ENCODE results near the gene RNF145.
A peak's percentile ranks its signal among the peaks of the same experiment; 100 is the strongest.
"Not testable (repeated sequence)": the region's sequence is repeated elsewhere in the genome, so short reads cannot be mapped to it uniquely, and the experiment has no call there.

Gene RNF145

GRCh38 chr5:159187719-159188118, 21.6 kb downstream of the RNF145 start:
- DNase-seq, result no peak

DNA sequence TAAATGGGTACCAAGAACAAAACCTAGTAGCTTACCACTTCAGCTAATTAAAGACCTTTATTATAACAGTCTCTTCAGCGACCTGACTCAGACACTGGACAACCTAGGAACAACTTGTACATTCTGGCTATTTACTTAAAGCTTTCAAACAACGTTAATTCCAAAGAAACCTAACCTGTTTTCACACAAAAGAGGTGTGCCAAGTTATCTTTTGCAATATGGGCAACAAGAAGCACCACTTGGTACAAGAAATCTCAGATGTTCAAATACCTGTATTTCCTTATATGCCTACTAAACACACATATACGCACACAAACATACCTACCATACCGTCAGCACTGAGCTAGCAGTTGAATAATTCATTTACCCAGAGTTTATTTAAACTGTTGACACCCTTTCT, 23.0 kb downstream of the RNF145 start:
- DNase-seq, result no peak

- no peak for DNase-seq
These were observed 23.6 kb downstream of the RNF145 start for GRCh38 chr5:159185773-159186172.

DNA sequence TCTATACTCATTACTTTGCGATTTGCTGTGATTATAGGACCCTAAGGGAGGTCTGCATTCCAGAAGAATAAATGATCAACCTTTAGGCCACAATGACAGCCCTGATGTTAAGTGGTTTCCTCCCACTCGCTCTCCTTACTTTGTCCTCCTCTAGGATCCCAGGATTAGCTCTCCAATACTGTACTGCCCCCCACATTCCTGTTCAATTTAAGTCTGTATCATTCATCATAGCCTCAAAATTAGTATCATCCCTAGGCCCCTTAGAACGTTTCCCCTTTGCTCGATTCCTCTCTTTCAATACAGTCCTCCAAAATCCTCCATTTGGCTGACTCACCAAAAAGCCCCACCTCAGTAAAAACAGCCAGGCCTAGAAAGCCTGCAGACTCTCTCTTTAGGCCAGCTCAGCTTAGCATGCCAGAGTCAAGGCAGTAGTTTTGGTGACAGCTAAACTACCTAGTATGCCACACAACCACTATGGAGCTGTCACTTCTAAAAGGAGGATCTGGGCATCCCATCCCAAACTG, 24.4 kb downstream of the RNF145 start:
- no peak for DNase-seq

DNA sequence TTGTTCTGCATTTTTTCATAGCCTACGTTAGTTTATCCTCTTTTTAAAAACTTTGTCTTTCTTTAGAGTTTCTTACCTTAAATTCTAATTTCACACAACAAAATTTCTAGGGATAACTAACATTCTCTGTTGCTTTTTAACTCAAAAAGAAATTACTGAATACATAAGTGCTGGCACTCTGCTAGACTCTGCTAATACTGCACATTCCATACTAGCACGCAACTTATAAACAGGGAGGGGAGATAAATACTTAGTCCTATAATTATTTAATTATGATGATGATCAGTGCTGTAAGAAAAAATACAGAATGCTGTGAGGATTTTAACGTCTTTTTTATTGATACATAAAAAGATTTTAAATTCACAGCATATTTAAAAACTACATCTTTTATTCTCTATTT, 25.1 kb downstream of the RNF145 start:
- no peak for DNase-seq

DNA sequence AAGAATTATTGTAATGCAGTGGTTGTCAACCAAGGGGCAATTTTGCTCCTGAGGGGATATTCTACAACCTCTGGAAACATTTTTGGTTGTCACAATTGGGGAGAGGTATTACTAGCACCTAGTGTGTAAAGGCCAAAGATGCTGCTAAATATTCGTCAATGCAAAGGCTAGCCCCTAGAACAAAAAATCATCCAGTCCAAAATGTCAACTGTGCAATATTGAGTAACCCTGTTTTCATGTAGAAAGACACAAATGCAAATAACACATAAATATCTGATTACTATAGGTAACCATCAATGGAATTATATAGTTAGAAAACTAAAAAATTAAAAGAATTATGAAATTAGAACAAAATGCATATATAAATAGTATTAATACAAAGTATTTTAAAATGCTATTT, 26.1 kb downstream of the RNF145 start:
- DNase-seq, result no peak

DNA sequence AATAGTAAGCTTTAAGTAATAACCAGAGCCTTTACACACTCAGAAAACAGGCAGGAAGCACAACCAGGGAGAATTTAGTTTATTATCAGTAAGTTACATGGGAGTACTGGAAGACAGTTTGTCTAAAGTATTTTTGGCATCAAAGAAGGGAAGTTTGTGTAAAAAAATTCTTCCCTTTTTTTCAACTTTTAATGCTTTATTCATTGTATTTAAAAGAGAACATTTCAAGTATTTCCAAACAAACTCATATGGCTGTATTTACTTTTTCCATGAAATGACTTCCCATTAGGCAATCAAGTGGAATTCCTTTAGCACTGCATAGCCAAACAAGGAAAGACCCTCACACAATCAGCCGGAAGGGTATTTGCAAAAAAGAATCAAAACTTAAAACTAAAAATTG, 26.7 kb downstream of the RNF145 start:
- DNase-seq, result no peak

- no peak for DNase-seq
These were observed 27.7 kb downstream of the RNF145 start for GRCh38 chr5:159181651-159182050.

- DNase-seq, result no peak
These were observed 28.2 kb downstream of the RNF145 start for GRCh38 chr5:159181152-159181551.

GRCh38 chr5:159179529-159180305, 29.6 kb downstream of the RNF145 start:
- no peak for DNase-seq

DNA sequence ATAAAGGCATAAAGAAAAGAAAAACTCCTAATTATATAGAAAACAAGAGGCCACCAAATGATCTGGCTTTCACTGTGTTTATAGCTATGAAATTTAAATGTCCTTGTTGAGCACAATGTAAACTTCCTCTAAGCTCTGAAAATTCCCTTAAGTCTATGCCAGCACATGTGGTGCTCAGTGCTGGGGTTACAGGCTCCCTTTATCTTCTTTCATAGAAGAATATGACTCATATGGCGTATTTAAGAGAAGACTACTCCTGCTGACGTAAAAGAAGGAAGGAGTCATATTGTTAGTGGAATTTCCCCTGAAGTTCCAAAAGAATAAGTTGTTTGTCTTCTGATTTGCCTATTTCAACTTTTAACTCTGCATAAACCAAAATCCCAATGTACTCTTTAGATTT, 30.4 kb downstream of the RNF145 start:
- no peak for DNase-seq

- no peak for DNase-seq
These were observed 33.8 kb downstream of the RNF145 start for GRCh38 chr5:159175547-159175946.

- no peak for DNase-seq
These were observed 34.7 kb downstream of the RNF145 start for GRCh38 chr5:159174511-159175168.

DNA sequence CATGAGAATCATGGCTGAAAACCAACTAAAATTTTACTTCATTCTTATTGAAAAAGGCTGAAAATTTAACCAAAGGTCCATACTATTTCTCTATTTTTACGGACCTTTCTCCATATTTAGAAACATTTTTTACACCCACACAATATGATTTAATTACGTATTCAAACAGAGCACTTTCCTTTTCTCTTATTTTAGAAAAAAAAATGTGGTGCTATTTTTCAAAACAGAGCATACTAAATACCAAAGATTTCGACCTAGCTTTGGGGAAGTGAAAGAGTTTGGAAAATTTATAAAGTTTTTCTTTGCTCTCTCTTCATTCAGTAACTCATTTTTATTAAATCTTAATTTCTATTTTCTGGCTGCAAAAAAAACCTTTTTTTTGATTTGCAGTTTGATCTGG, 38.1 kb downstream of the RNF145 start:
- no peak for DNase-seq

DNA sequence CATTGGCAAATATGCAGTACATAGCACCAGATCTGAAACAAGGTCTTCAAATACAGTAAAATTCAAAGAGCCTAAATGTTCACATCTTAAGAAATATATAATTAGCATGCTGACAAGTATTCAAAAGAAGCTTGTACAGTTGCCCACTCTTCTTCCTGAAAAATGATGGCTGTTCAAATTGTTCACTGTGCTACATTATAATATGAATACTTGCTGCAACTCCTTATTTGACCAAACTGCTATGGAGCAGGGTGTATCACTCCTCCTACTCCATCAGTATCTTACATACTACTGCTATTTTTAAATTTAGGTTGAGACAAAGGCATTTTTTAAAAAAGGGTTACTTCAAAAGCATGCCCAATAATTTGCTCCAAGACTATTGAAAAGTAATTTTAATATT, 39.3 kb downstream of the RNF145 start:
- no peak for DNase-seq

- DNase-seq, result no peak
These were observed 42.9 kb downstream of the RNF145 start for GRCh38 chr5:159166416-159166815.

- no peak for DNase-seq
These were observed 45.7 kb downstream of the RNF145 start for GRCh38 chr5:159163701-159164046.

DNA sequence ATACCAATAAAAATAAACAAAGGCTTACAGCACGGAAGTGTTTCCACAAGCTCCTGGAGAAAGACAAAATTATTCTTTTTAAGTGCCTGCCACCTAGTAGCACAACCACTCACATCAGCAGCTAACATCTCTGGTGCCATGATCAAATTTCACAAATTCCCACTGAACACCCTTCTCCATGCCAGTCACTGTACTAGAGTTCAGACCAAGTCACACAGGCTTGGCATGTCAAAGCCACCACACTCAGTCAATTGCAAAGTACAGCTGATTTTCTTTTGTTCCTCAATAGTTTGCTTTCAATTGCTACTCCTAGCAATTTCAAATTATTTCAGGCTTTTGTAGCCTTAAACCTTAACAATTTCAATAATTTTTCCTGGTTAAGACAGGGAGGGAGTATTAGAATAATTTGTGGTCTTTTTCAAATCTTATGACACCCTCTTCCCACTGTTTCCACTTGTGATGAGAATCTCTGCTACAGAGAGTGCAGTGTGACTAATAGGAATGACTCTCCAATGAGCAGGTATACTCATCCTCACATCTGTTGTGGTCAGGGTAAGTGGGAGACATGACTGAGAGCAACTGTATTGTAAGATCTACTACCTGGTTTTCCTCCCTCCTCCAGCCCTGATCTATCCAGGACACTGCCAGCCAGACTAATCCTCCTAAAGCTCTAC, 46.2 kb downstream of the RNF145 start:
- no peak for DNase-seq

- DNase-seq, result no peak
These were observed 47.8 kb downstream of the RNF145 start for GRCh38 chr5:159161361-159162214.

DNA sequence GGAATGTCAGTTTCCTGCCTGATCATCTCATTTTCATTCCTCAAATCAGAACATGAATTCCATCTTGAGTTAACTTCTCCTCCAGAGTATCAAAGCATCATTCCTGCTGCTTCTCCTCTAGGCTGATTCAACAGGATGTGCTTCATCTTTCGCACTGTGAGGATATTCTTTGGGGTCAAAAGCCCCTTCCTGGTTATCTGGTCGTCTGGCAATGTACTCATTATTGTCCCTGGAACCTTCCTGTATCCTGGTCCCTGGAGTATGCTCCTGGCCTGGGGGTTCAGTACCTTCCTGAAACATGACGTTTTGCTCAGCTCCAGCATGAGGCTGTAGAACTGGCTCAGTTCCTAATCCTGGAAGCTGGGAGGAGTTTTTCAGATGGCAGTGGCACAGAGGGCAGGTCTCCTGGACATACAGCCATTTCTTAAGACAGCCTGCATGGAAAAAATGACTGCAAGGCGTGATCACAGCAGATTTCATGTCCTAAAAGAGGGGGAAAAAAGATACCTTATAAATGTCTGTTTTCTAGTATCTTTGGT, 50.7 kb downstream of the RNF145 start:
- not testable (repeated sequence) for DNase-seq

DNA sequence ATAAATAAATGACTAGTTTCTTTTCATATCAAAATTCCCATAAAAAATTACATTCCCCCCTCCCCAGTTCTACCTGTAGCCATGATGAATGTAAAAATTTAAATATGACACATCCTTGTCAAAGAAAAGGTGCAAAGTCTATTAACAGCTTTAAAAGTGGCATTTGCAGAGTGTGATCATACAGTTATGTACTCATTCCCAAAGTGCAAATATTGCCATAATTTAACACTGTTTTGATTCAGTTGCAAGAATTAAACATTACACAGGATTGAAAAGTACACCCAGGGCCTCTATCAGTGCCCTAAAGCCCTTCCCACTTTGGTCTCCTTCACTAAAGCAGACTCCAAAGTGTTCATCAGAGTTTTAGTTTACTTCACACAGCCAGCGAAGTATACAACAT, 51.8 kb downstream of the RNF145 start:
- DNase-seq, result no peak

DNA sequence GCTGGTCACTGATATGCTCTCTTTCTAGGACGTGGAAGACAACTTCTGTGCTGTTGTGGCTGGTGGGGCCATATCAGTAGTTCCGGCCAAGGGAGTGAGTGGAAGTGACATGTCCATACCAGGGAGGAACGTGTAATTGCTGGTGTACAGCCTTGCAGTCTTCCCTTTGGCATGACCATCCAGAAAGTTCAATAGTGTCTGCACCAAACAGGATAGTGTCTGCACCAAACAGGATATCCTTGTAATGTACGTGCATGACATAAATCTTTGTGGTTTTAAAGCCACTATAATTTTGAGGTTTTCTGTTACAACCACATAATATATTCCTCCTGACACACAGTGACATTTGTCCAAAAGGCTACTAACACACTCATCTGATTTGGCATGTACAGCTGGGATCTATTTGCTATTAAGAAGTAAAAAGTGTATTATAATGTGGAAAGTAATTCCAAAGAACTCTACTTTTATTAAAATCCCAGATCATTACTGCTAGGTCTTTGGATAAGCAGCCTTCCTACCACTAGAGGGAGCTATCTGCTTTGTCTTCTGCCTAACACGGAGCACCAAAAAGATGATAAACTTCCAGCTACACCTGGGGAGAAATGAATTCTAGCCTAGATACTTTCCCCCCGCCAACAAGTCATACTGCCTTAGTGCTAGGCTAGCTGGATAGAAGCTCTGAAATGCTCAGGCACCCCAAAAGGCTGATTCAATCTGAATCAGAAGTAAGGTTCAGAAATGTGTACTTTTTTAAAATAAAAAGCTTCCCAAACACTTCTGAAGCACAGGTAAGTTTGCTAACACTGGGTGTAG, 52.7 kb downstream of the RNF145 start:
- peak; percentile 66 for DNase-seq
